HepG2 (cell line): ENCODE measurements around the gene KIF24. TPM values are rescaled to one million over a fixed set of nuclear protein-coding genes. Genes with fewer than 3 reads are reported as not detected.

Source experiments
- ESRRA ChIP-seq: sonication (generic); formaldehyde crosslinking; IDR thresholded peaks from 2 replicates; pipeline ENCODE4 v1.5.1; 2020; ENCODE audit warnings: mild to moderate bottlenecking, low read depth, missing genetic modification reagents
- ETV6 ChIP-seq: sonication (generic); formaldehyde crosslinking; conservative IDR thresholded peaks from 2 replicates; pipeline ENCODE4 v1.4.0; 2020; ENCODE audit warnings: missing genetic modification reagents
- FOXA3 ChIP-seq: IDR thresholded peaks from 2 replicates; pipeline ENCODE4 v1.6.1; 2016; ENCODE audit warnings: missing genetic modification reagents, missing compliant biosample characterization
- HDAC1 ChIP-seq: sonication (generic); formaldehyde crosslinking; IDR thresholded peaks from 2 replicates; pipeline ENCODE4 v1.5.1; 2020; ENCODE audit warnings: mild to moderate bottlenecking, missing genetic modification reagents
- NFE2 ChIP-seq: sonication (generic); formaldehyde crosslinking; IDR thresholded peaks from 2 replicates; pipeline ENCODE4 v1.4.0; 2020; ENCODE audit warnings: missing genetic modification reagents
- NR2F2 ChIP-seq: IDR thresholded peaks from 2 replicates; pipeline ENCODE4 v1.6.1; 2012; ENCODE audit warnings: low read depth, inconsistent platforms, borderline replicate concordance
- RFXANK ChIP-seq: IDR thresholded peaks from 2 replicates; pipeline ENCODE4 v1.6.1; 2016
- RXRB ChIP-seq: IDR thresholded peaks from 2 replicates; pipeline ENCODE4 v1.6.1; 2016; ENCODE audit warnings: borderline replicate concordance, missing genetic modification reagents, missing compliant biosample characterization
- SIN3A ChIP-seq: IDR thresholded peaks from 2 replicates; pipeline ENCODE4 v1.6.1; 2011; ENCODE audit warnings: low read depth, mild to moderate bottlenecking, control low read depth, low read length, borderline replicate concordance
- SMAD3 ChIP-seq: sonication (generic); formaldehyde crosslinking; IDR thresholded peaks from 2 replicates; pipeline ENCODE4 v1.4.0; 2020; ENCODE audit warnings: missing genetic modification reagents
- TBX3 ChIP-seq: fragments of 450-650 bp; IDR thresholded peaks from 2 replicates; pipeline ENCODE4 v1.6.1; 2017; ENCODE audit warnings: antibody characterized with exemption, mild to moderate bottlenecking, inconsistent platforms, borderline replicate concordance
- ZNF224 ChIP-seq: sonication (generic); formaldehyde crosslinking; IDR thresholded peaks from 2 replicates; pipeline ENCODE4 v1.5.0; 2020; ENCODE audit warnings: mild to moderate bottlenecking, missing genetic modification reagents
- ZNF331 ChIP-seq: sonication (generic); formaldehyde crosslinking; IDR thresholded peaks from 2 replicates; pipeline ENCODE4 v1.4.0; 2020; ENCODE audit warnings: missing genetic modification reagents
- ZNF33A ChIP-seq: sonication (generic); formaldehyde crosslinking; IDR thresholded peaks from 2 replicates; pipeline ENCODE4 v1.5.1; 2020; ENCODE audit warnings: missing genetic modification reagents, mild to moderate bottlenecking, moderate library complexity, borderline replicate concordance
- ZNF792 ChIP-seq: IDR thresholded peaks from 2 replicates; pipeline ENCODE4 v1.6.1; 2016
- polyA plus RNA-seq, 8 experiments: library from polyadenylated mRNA; depleted of rRNA in 3 of 8; stranded (reverse) in 7 of 8; unstranded in 1 of 8; fragments of >200 nt; fragmentation: Illumina TruSeq in 4 of 8; extraction: Trizol in 4 of 8; gene quantifications; 2 replicates each; pipeline versions ENCODE4 v1.2.1 to v1.2.3, GENCODE V29; 2011 to 2016; ENCODE audit warnings: low read depth in 4 of 8, missing spikeins in 1 of 8, mixed read lengths in 1 of 8; ENCODE audit not compliant: insufficient read depth in 1 of 8
- total RNA-seq, 5 experiments: library from RNA; depleted of rRNA; stranded (reverse); fragments of >200 nt; fragmentation: Illumina TruSeq; extraction: Trizol; gene quantifications; 2 replicates each; pipeline ENCODE4 v1.2.3, GENCODE V29; 2016; ENCODE audit warnings: low read depth in 1 of 5
- TF ChIP-seq, protein P1 (sequence below): sonication (generic); formaldehyde crosslinking; IDR thresholded peaks from 2 replicates; pipeline ENCODE4 v1.4.0; 2020; ENCODE audit warnings: missing genetic modification reagents
- TF ChIP-seq, protein P2 (sequence below): sonication (generic); formaldehyde crosslinking; IDR thresholded peaks from 2 replicates; pipeline ENCODE4 v1.8.0; 2023; ENCODE audit warnings: mild to moderate bottlenecking, missing genetic modification reagents
- TF ChIP-seq, protein P3 (sequence below): IDR thresholded peaks from 2 replicates; pipeline ENCODE4 v1.6.1; 2016; ENCODE audit warnings: low read depth, borderline replicate concordance
- TF ChIP-seq, protein P4 (sequence below): sonication (generic); formaldehyde crosslinking; IDR thresholded peaks from 2 replicates; pipeline ENCODE4 v1.5.1; 2020; ENCODE audit warnings: missing genetic modification reagents, mild to moderate bottlenecking, borderline replicate concordance
- TF ChIP-seq, protein P5 (sequence below): sonication (generic); formaldehyde crosslinking; IDR thresholded peaks from 2 replicates; pipeline ENCODE4 v1.5.0; 2020; ENCODE audit warnings: missing genetic modification reagents
- TF ChIP-seq, protein P6 (sequence below): sonication (generic); formaldehyde crosslinking; IDR thresholded peaks from 2 replicates; pipeline ENCODE4 v1.4.0; 2020; ENCODE audit warnings: missing genetic modification reagents, low read depth, mild to moderate bottlenecking, borderline replicate concordance

KIF24 gene
- total and polyA plus RNA-seq, 2 of the 13 experiments (the other 11 are each of a cell fraction or from before 2014, with no cell fraction given): 1.1 to 3.0 TPM

DNA sequence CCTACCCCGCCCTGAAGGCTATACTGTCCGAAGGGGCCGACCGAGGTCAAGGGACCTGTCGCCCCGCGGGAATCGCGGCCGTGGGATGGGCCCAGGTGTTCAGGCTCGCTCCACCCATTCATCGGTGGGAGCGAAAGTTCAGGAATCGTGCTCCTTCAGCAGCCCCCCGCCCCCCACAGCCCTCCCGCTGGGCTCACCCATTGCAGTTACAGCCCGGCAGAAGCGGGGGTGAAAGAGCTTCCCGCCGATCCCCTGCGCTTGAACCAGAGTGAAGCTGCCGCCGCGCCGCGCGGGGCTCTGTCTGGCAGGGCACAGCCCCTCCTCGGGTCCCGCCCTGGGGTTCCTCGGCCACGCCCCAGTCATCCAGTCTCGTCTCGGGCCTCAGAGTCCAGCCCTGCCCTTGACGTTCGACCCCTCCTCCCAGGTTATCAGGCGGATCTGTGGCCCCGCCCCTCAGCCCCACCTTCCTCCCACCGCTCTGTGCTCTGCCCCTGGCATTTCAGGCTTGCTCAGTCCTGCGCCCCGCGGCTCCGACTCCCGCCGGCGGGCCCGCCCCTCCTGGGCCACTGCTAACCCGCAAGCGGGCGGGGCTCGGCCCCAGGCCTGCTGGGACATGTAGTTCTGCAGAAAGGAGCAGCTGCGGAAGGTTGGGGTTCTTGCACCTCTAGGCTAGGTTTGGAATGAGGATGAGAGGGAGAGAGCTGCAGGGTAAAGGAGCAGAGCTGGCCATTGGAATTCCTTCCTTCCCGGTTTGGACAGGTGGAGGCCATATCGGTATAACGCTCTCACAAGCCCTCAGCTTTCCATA is 47.7 kb upstream of the KIF24 start, which contains the start of gene MYORG (continued):
- no peak for TF ChIP-seq NFE2 (CRISPR knock-in tag)
- TF ChIP-seq ESRRA (CRISPR knock-in tag): 0 out of 2 replicates have a peak, but pooled peaks have one; percentile 39
- TF ChIP-seq HDAC1 (CRISPR knock-in tag): peak; percentile 60; the same call in 1 of the 2 replicates
- no peak for TF ChIP-seq ZNF224 (CRISPR knock-in tag)
- TF ChIP-seq RXRB (CRISPR knock-in tag): no peak; the same call in none of the 2 replicates
- 0 out of 2 replicates have a peak, but pooled peaks have one; percentile 15 for TF ChIP-seq SMAD3 (CRISPR knock-in tag)
- TF ChIP-seq, protein P1, sequence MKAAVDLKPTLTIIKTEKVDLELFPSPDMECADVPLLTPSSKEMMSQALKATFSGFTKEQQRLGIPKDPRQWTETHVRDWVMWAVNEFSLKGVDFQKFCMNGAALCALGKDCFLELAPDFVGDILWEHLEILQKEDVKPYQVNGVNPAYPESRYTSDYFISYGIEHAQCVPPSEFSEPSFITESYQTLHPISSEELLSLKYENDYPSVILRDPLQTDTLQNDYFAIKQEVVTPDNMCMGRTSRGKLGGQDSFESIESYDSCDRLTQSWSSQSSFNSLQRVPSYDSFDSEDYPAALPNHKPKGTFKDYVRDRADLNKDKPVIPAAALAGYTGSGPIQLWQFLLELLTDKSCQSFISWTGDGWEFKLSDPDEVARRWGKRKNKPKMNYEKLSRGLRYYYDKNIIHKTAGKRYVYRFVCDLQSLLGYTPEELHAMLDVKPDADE (CRISPR knock-in tag): no peak
- TF ChIP-seq FOXA3: peak; percentile 37; the same call in 1 of the 2 replicates
- peak; percentile 57; the same call in 1 of the 2 replicates for TF ChIP-seq RFXANK
- TF ChIP-seq ZNF331: peak; percentile 58; the same call in 1 of the 2 replicates
- TF ChIP-seq TBX3: no peak
- TF ChIP-seq, protein P2, sequence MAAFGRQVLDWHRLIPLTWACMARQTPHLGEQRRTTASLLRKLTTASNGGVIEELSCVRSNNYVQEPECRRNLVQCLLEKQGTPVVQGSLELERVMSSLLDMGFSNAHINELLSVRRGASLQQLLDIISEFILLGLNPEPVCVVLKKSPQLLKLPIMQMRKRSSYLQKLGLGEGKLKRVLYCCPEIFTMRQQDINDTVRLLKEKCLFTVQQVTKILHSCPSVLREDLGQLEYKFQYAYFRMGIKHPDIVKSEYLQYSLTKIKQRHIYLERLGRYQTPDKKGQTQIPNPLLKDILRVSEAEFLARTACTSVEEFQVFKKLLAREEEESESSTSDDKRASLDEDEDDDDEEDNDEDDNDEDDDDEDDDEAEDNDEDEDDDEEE (CRISPR knock-in tag): peak; percentile 83; the same call in 1 of the 2 replicates
- TF ChIP-seq, protein P3, sequence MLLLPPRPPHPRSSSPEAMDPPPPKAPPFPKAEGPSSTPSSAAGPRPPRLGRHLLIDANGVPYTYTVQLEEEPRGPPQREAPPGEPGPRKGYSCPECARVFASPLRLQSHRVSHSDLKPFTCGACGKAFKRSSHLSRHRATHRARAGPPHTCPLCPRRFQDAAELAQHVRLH: no peak; the same call in 1 of the 2 replicates
- TF ChIP-seq, protein P4, sequence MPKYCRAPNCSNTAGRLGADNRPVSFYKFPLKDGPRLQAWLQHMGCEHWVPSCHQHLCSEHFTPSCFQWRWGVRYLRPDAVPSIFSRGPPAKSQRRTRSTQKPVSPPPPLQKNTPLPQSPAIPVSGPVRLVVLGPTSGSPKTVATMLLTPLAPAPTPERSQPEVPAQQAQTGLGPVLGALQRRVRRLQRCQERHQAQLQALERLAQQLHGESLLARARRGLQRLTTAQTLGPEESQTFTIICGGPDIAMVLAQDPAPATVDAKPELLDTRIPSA (CRISPR knock-in tag): no peak
- no peak for TF ChIP-seq ETV6
- TF ChIP-seq SIN3A: peak; percentile 40; the same call in 1 of the 2 replicates
- TF ChIP-seq, protein P5, sequence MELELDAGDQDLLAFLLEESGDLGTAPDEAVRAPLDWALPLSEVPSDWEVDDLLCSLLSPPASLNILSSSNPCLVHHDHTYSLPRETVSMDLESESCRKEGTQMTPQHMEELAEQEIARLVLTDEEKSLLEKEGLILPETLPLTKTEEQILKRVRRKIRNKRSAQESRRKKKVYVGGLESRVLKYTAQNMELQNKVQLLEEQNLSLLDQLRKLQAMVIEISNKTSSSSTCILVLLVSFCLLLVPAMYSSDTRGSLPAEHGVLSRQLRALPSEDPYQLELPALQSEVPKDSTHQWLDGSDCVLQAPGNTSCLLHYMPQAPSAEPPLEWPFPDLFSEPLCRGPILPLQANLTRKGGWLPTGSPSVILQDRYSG (CRISPR knock-in tag): peak; percentile 54; the same call in 1 of the 2 replicates
- TF ChIP-seq NR2F2: no peak
- 0 out of 2 replicates have a peak, but pooled peaks have one; percentile 48 for TF ChIP-seq ZNF792 (CRISPR knock-in tag)
- TF ChIP-seq, protein P6, sequence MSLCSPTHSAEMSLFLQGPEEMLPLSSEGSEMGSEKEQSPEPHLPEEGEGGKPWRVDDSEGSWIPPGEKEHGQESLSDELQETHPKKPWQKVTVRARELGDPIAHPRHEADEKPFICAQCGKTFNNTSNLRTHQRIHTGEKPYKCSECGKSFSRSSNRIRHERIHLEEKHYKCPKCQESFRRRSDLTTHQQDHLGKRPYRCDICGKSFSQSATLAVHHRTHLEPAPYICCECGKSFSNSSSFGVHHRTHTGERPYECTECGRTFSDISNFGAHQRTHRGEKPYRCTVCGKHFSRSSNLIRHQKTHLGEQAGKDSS (CRISPR knock-in tag): no peak
- TF ChIP-seq ZNF33A (CRISPR knock-in tag): no peak
